ENCODE data around the gene RAB5B.
"Not testable (repeated sequence)": the region's sequence is repeated elsewhere in the genome, so short reads cannot be mapped to it uniquely, and the experiment has no call there.

The RAB5B gene

GRCh38 chr12:55993230-55993853 lies 19.5 kb downstream of the RAB5B start:
- no peaks in the 10 kb centered on the region for H3K27me3 ChIP-seq (replicated peaks)
- H3K36me3 ChIP-seq (replicated peaks) = peaks cover 56% of the 10 kb centered on the region
- DNase-seq = no peak
- in situ Hi-C loops (cut with HindIII; ENCODE audit: low pct_ligation_motif_present, low sequenced_read_pairs) = no loop called here
- no peak overlapping the region for H3K27ac ChIP-seq
- no peak overlapping the region for H3K4me3 ChIP-seq (ENCODE audit: low read depth, low read length)
- TF ChIP-seq CTCF (IDR thresholded peaks at IDR 0.05; ENCODE audit: low read depth, low read length, missing control alignments) = no peak

GRCh38 chr12:55995366-55995765 lies 21.5 kb downstream of the RAB5B start:
- H3K27me3 ChIP-seq (replicated peaks) = no peaks in the 10 kb centered on the region
- H3K27ac ChIP-seq = no peak overlapping the region
- H3K36me3 ChIP-seq (replicated peaks) = peaks cover 46% of the 10 kb centered on the region
- no peak for DNase-seq
- no peak overlapping the region for H3K4me3 ChIP-seq (ENCODE audit: low read depth, low read length)
- in situ Hi-C loops (cut with HindIII; ENCODE audit: low pct_ligation_motif_present, low sequenced_read_pairs) = no loop called here
- no peak for TF ChIP-seq CTCF (IDR thresholded peaks at IDR 0.05; ENCODE audit: low read depth, low read length, missing control alignments)

- in situ Hi-C loops (cut with HindIII; ENCODE audit: low pct_ligation_motif_present, low sequenced_read_pairs) = no loop called here
- H3K27ac ChIP-seq = no peak overlapping the region
- peak; percentile 86 for TF ChIP-seq CTCF (IDR thresholded peaks at IDR 0.05; ENCODE audit: low read depth, low read length, missing control alignments)
- peak overlapping the region; percentile 93 for H3K4me3 ChIP-seq (ENCODE audit: low read depth, low read length)
- H3K36me3 ChIP-seq (replicated peaks) = peaks cover 37% of the 10 kb centered on the region
- DNase-seq = peak; percentile 52
- H3K27me3 ChIP-seq (replicated peaks) = no peaks in the 10 kb centered on the region
Observed at GRCh38 chr12:55996201-55996714, 22.4 kb downstream of the RAB5B start.

DNA sequence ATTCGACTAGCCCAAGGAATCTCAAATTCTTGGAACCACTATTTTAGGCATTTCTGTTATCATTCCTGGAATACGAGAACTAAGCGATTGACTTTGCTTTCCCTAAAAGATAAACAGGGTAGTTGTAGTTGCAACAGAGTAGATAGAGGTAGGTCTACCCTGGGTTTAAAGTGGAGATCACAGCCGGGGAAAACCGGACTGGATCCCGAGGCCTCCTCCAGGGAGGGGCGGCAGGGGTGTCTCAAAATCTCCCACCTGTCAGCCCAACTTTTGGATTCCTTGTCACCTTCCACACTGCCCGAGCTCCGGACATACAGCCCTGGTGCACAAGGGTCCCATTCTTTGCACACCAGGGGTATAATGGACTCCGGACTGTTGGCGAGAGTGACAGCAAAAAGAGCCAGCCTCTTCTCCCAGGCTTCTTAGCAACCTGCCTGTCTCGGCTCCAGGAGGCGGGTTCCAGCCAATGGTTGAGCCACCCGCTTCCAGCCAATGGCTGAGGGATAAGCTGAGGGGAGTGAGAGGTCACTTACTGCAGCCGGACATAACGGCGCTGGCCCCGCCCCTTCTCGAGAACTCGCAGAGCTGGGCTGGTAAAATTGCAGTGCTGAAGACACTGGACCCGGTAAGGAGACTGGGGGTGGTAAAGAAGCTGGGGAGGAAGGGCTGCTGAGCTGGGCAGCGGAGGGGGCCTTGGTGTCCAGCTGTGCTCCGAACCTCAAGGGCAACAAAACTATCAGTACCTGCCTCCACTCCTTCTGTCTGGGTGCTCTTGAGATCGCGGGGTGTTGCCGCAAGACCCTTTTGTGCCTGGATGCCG lies 23.0 kb downstream of the RAB5B start, which contains the start of gene SUOX:
TSS of gene SUOX (plus strand) at position 562 of the 820 bp plus-strand sequence. CDS start 4,946 bp downstream, outside the sequence.
- Histone ChIP-seq H3K36me3 (replicated peaks) (peaks cover 31% of the 10 kb centered on the region), H3K27ac (peak within 1 kb of the TSS; percentile 7), H3K27me3 (replicated peaks) (no peaks in the 10 kb centered on the region), H3K4me3 (ENCODE audit: low read depth, low read length) (peak within 1 kb of the TSS; percentile 93)
- in situ Hi-C loops (cut with HindIII; ENCODE audit: low pct_ligation_motif_present, low sequenced_read_pairs) = no loop called here
- peak; percentile 98 for DNase-seq
- no peak for TF ChIP-seq CTCF (IDR thresholded peaks at IDR 0.05; ENCODE audit: low read depth, low read length, missing control alignments)

- no peak overlapping the region for H3K27ac ChIP-seq
- in situ Hi-C loops (cut with HindIII; ENCODE audit: low pct_ligation_motif_present, low sequenced_read_pairs) = no loop called here
- TF ChIP-seq CTCF (IDR thresholded peaks at IDR 0.05; ENCODE audit: low read depth, low read length, missing control alignments) = no peak
- no peaks in the 10 kb centered on the region for H3K27me3 ChIP-seq (replicated peaks)
- H3K4me3 ChIP-seq (ENCODE audit: low read depth, low read length) = peak overlapping the region; percentile 93
- H3K36me3 ChIP-seq (replicated peaks) = peaks cover 25% of the 10 kb centered on the region
- DNase-seq = no peak
Observed at GRCh38 chr12:55997535-55997859, 23.6 kb downstream of the RAB5B start.

DNA sequence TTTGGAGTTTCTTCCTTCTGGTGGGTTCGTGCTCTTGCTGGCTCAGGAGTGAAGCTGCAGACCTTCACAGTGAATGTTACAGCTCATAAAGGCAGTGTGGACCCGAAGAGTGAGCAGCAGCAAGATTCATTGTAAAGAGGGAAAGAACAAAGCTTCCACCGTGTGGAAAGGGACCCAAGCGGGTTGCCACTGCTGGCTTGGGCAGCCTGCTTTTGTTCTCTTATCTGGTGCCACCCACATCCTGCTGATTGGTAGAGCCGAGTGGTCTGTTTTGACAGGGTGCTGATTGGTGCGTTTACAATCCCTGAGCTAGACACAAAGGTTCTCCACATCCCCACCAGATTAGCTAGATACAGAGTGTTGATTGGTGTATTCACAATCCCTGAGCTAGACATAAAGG lies 25.6 kb downstream of the RAB5B start:
- peaks cover 19% of the 10 kb centered on the region for H3K36me3 ChIP-seq (replicated peaks)
- H3K27ac ChIP-seq; H3K27me3 ChIP-seq (replicated peaks); in situ Hi-C loops (cut with HindIII; ENCODE audit: low pct_ligation_motif_present, low sequenced_read_pairs); DNase-seq; H3K4me3 ChIP-seq (ENCODE audit: low read depth, low read length): not testable (repeated sequence)

DNA sequence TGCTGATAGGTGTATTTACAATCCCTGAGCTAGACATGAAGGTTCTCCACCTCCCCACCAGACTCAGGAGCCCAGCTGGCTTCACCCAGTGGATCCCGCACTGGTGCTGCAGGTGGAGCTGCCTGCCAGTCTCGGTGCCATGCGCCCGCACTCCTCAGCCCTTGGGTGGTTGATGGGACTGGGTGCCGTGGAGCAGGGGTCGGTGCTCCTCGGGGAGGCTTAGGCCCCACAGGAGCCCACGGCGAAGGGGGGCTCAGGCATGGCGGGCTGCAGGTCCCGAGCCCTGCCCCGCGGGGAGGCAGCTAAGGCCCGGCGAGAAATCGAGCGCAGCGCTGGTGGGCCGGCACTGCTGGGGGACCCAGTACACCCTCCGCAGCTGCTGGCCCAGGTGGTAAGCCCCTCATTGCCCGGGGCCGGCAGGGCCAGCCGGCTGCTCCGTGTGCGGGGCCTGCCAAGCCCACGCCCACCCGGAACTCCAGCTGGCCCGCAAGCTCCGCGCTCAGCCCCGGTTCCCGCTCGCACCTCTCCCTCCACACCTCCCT lies 26.2 kb downstream of the RAB5B start:
- H3K27ac ChIP-seq; DNase-seq; H3K27me3 ChIP-seq (replicated peaks); H3K4me3 ChIP-seq (ENCODE audit: low read depth, low read length); in situ Hi-C loops (cut with HindIII; ENCODE audit: low pct_ligation_motif_present, low sequenced_read_pairs): not testable (repeated sequence)
- peaks cover 15% of the 10 kb centered on the region for H3K36me3 ChIP-seq (replicated peaks)

Data from brain microvascular endothelial cell (primary cell).